ENCODE data around the gene KCNF1.

- TF ChIP-seq CTCF (conservative IDR thresholded peaks at IDR 0.05 in 1 of 2, IDR thresholded peaks at IDR 0.05 in 1 of 2; ENCODE audit: low read depth in 1 of 2, low read length in 2 of 2) (no peak), EZH2 (IDR thresholded peaks at IDR 0.05; ENCODE audit: low read length, missing control alignments) (no peak)
Measured at GRCh38 chr2:10939058-10939457, 27.3 kb downstream of the KCNF1 start.
